Gastroesophageal sphincter (tissue), 4 donors: ENCODE results near the gene RBBP6. TPM values are rescaled to one million over a fixed set of nuclear protein-coding genes. Genes with fewer than 3 reads are reported as not detected.

Source experiments
- ATAC-seq: fragments of 150-250 bp; one replicate; pipeline ENCODE4 v1.9.1; 2016; ENCODE audit warnings: mild to moderate bottlenecking, moderate library complexity
- H3K27ac ChIP-seq, 4 donors: fragments of 200-600 bp; sonication (generic) in 3 of 4; 1 replicate in 3 of 4; 2 replicates in 1 of 4; pipeline ENCODE4 v1.5.1; 2016 to 2019
- H3K27me3 ChIP-seq: fragments of 200-600 bp; sonication (generic); one replicate; pipeline ENCODE4 v1.5.1; 2019
- H3K36me3 ChIP-seq, 2 donors: fragments of 200-600 bp; sonication (generic); one replicate each; pipeline ENCODE4 v1.5.1; 2019; ENCODE audit warnings: control low read depth in 1 of 2
- H3K4me1 ChIP-seq, 3 donors: fragments of 200-600 bp; sonication (generic); 1 replicate in 2 of 3; 2 replicates in 1 of 3; pipeline ENCODE4 v1.5.1; 2016 to 2019; ENCODE audit warnings: control low read depth in 2 of 3
- H3K4me3 ChIP-seq, 2 donors: fragments of 200-600 bp; sonication (generic); one replicate each; pipeline ENCODE4 v1.5.1; 2019; ENCODE audit warnings: mild to moderate bottlenecking in 1 of 2, moderate library complexity in 1 of 2
- H3K9me3 ChIP-seq, 3 donors: fragments of 200-600 bp; sonication (generic); one replicate each; pipeline ENCODE4 v1.5.1; 2017 to 2019; ENCODE audit warnings: control low read depth in 2 of 3
- EP300 ChIP-seq: sonication (generic); formaldehyde crosslinking; IDR thresholded peaks from one replicate; pipeline ENCODE4 v1.6.1; 2017; ENCODE audit warnings: antibody characterized with exemption, mild to moderate bottlenecking
- POLR2A ChIP-seq, 2 donors: fragments of 450-650 bp; IDR thresholded peaks; one replicate each; pipeline ENCODE4 v1.6.1; 2017; ENCODE audit warnings: antibody characterized with exemption in 2 of 2, mild to moderate bottlenecking in 2 of 2, moderate library complexity in 1 of 2
- POLR2AphosphoS5 ChIP-seq: sonication (generic); formaldehyde crosslinking; IDR thresholded peaks from one replicate; pipeline ENCODE4 v1.6.1; 2017; ENCODE audit warnings: antibody characterized with exemption
- WGBS, 2 donors: methylation state at CpG; one replicate each; pipeline ENCODE4 v1.1.5; 2018; ENCODE audit warnings: low coverage in 1 of 2; 5-methylcytosine and 5-hydroxymethylcytosine counted together
- total RNA-seq, 4 donors: library from RNA; depleted of rRNA; stranded (reverse); fragments of >200 nt; gene quantifications; one replicate each; pipeline ENCODE4 v1.1.0, GENCODE V29; 2016
- TF ChIP-seq, protein P1 (sequence below), 4 experiments: fragments of 200-600 bp in 2 of 4; fragments of 450-650 bp in 2 of 4; sonication (generic) in 1 of 4; IDR thresholded peaks; one replicate each; pipeline ENCODE4 v1.5.1; 2017 to 2019; ENCODE audit warnings: antibody characterized with exemption in 4 of 4, mild to moderate bottlenecking in 2 of 4, moderate library complexity in 2 of 4

Gene RBBP6
- total RNA-seq, 4 donors from 2014 or later, result 46.0 to 134 (median 66.1) TPM

DNA sequence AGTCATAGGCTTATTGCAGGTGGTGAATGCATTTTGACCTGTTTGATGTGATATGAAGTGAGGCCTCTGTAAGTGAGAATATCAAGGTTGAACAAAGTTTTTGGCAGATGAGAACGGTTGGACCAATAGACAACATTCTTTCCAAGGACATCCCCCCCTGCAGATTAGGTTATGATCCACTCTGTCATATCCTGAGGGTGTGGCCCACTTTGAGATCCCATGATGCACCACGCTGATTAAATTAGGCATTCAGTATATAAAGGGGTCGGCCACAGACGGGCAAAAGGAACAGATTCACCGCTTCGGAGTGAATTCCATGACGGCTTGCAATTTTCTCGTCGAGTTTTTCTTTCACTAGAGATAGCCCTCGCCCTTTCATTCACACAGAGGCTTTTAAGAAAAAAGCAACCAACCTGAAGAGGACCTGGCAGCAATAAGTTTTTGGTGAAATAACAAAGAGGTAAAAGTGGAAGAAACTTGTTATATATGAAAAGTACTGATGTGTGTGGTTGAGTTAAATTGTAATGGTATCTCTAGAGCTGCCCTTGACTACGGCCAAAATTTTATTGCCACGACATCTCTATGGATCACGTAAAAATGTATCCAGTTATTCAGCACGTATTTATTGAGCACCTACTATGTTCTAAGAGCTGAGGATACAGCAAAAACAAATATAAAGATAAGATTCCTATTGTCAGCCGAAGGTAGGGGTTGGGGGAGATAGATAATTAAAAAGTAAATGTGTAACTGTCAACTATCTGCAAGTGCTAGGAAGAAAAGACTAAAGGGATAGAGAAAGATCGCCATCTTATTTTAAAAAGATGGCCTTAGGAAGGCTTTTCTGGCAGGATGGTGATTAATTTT is 1.7 kb upstream of the RBBP6 start:
- 60 to 74% methylated on average over 6 to 16 of the region's 16 CpGs for WGBS, 2 donors
- Histone ChIP-seq H3K4me3 (no peak overlapping the region), H3K4me1 (peaks cover 0 to 19% (median 0%) of the 10 kb centered on the region in 3 donors), H3K27me3 (no peaks in the 10 kb centered on the region), H3K36me3 (no peaks in the 10 kb centered on the region), H3K9me3 (no peaks in the 10 kb centered on the region), H3K27ac (no peak overlapping the region)
- TF ChIP-seq EP300, result no peak
- TF ChIP-seq, protein P1, sequence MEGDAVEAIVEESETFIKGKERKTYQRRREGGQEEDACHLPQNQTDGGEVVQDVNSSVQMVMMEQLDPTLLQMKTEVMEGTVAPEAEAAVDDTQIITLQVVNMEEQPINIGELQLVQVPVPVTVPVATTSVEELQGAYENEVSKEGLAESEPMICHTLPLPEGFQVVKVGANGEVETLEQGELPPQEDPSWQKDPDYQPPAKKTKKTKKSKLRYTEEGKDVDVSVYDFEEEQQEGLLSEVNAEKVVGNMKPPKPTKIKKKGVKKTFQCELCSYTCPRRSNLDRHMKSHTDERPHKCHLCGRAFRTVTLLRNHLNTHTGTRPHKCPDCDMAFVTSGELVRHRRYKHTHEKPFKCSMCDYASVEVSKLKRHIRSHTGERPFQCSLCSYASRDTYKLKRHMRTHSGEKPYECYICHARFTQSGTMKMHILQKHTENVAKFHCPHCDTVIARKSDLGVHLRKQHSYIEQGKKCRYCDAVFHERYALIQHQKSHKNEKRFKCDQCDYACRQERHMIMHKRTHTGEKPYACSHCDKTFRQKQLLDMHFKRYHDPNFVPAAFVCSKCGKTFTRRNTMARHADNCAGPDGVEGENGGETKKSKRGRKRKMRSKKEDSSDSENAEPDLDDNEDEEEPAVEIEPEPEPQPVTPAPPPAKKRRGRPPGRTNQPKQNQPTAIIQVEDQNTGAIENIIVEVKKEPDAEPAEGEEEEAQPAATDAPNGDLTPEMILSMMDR (IDR thresholded peaks at IDR 0.05), result no peak
- TF ChIP-seq POLR2AphosphoS5, result no peak
- TF ChIP-seq POLR2A (IDR thresholded peaks at IDR 0.05), result no peak
- ATAC-seq, result no peak

DNA sequence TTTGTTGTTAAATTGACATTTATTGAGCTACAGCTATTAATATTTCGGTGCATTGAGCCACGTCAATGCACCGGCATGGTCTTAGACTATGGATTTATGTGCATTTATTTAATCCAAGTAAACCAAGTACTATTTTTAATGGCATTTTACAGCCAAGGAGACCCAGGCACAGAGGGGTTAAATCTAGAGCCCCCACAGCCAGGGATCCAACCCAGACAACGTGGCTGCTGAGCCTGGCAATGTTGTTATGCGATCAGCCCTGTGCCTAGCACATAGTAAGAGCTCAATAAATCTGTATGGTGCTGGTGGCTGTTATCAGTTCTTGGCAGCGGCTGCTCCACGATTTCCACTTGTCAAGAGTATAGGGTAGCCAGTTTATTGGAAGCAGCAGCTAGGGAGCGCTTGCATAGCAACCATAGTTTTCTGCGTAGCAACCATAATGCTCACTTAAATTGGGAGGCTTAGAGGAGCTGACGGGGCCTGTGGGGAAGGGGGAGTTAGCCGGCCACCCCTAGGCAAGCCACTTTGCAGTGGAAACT is 541 bp upstream of the RBBP6 start:
- WGBS, 2 donors, result 10 to 32% methylated on average over 5 to 7 of the region's 11 CpGs
- H3K36me3 ChIP-seq, result no peaks in the 10 kb centered on the region
- peak; percentile 51 for ATAC-seq
- no peaks in the 10 kb centered on the region for H3K9me3 ChIP-seq
- peak overlapping the region; percentile 71 to 89 for H3K4me3 ChIP-seq
- TF ChIP-seq POLR2AphosphoS5, result no peak
- no peak for TF ChIP-seq POLR2A (IDR thresholded peaks at IDR 0.05)
- no peak for TF ChIP-seq EP300
- TF ChIP-seq, protein P1 (IDR thresholded peaks at IDR 0.05), result peak in 1 of 4 experiments; percentile 42
- peaks cover 0 to 31% (median 3%) of the 10 kb centered on the region in 3 donors for H3K4me1 ChIP-seq
- H3K27me3 ChIP-seq, result no peaks in the 10 kb centered on the region
- peak overlapping the region; percentile 3 to 100 (median 99) for H3K27ac ChIP-seq

DNA sequence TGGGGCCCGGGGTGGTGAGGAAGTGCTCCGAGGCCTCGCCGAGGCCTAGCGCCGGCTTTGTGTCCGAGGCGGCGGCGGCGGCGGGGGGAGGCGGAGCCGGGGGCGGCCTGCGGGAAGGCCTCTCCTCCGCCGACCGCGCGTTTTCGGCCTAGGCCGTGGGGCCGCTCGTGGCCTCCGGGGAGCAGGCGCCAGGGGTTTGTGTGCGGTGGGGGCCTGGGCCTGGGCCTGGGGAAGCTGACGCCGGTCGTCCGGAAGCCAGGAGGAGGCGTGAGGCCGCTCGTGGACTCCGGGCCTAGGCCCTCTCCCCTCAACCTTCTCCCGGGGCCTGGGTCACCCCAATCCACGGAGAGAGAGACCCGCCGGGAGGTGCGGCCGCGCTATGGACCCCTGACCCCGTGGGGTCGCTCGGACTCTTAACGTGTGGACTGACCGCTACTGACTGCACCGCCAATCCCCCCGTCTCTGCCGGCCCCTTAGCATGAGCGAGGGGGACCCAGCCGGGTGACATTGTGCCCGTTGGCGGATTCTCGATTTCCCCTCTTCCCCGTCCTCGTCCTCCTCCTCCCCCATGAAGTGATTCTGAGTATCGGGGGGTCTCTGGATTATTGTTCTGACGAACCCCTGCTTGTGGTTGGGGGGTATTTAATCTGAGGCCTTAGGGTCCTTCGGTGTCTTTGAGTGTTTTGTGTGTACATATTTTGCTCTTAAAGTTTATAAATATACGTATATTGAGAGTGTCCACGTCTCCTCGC is 660 bp downstream of the RBBP6 start:
- TF ChIP-seq EP300 (no peak), POLR2A (IDR thresholded peaks at IDR 0.05) (no peak), POLR2AphosphoS5 (no peak)
- TF ChIP-seq, protein P1 (IDR thresholded peaks at IDR 0.05), result no peak
- WGBS, 2 donors, result 1% methylated on average over 8 to 14 of the region's 64 CpGs
- ATAC-seq, result peak; percentile 69
- Histone ChIP-seq H3K4me1 (peaks cover 3 to 43% (median 12%) of the 10 kb centered on the region in 3 donors), H3K4me3 (peak overlapping the region; percentile 71 to 89), H3K9me3 (no peaks in the 10 kb centered on the region), H3K36me3 (no peaks in the 10 kb centered on the region), H3K27me3 (no peaks in the 10 kb centered on the region), H3K27ac (peak overlapping the region; percentile 96 to 100 (median 99))

DNA sequence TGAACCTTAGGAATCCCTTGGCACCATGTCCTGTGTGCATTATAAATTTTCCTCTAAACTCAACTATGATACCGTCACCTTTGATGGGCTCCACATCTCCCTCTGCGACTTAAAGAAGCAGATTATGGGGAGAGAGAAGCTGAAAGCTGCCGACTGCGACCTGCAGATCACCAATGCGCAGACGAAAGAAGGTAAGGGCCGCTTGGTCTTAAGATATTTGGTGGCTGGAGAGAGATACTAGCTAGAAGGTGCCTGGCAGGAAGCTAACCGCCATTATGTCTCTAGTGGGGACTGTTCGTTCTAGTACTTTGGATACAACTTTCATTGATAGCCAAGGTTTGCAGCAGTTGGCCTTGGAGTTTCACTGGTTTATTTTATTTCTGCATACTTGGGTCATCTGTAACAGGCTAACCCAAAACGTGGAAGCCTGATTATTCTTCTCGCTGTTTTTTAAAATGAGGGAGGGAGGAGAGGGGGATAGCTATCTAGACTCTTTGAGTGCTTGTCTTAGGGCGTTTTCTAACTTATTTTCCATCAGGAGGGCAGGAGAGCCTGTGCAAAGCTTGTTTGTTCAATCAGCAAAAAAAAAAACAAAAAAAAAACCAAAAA is 1.3 kb downstream of the RBBP6 start:
- Histone ChIP-seq H3K9me3 (no peaks in the 10 kb centered on the region), H3K27me3 (no peaks in the 10 kb centered on the region), H3K36me3 (no peaks in the 10 kb centered on the region), H3K27ac (peak overlapping the region; percentile 96 to 100 (median 99)), H3K4me1 (peaks cover 4 to 49% (median 14%) of the 10 kb centered on the region in 3 donors), H3K4me3 (peak overlapping the region; percentile 71 to 89)
- no peak for ATAC-seq
- TF ChIP-seq POLR2A (IDR thresholded peaks at IDR 0.05) (no peak), POLR2AphosphoS5 (no peak), EP300 (no peak)
- TF ChIP-seq, protein P1 (IDR thresholded peaks at IDR 0.05), result no peak
- 0% methylated on average over 11 to 12 of the region's 12 CpGs for WGBS, 2 donors
